Measurements from ENCODE around the gene SRRD.

DNA sequence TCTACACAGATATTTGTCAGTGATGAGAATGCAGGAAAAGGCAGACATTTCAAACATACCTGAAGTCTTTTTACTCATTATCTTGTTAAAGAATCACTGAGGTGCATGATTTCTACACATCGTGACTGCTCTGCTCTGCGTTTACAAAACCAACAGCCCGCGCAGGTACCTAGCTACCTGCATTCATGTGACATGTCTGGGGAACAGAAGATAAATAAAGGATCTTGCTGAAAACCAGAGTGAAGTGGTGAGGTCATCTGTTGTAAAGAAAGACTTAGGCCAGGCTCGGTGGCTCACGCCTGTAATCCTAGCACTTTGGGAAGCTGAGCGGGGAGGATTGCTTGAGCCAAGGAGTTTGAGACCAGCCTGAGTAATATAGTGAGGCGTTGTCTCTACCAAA, 38.9 kb upstream of the SRRD start:
- TF ChIP-seq ZNF274 (IDR thresholded peaks at IDR 0.05; ENCODE audit: low read depth, low read length) (no peak), YY1 (IDR thresholded peaks at IDR 0.05; ENCODE audit: insufficient read depth, insufficient read length) (no peak), SUZ12 (IDR thresholded peaks at IDR 0.05; ENCODE audit: extremely low read depth, insufficient read depth, insufficient read length) (no peak)

Measured in NT2/D1 (cell line).